ENCODE data around the gene NTHL1.

DNA sequence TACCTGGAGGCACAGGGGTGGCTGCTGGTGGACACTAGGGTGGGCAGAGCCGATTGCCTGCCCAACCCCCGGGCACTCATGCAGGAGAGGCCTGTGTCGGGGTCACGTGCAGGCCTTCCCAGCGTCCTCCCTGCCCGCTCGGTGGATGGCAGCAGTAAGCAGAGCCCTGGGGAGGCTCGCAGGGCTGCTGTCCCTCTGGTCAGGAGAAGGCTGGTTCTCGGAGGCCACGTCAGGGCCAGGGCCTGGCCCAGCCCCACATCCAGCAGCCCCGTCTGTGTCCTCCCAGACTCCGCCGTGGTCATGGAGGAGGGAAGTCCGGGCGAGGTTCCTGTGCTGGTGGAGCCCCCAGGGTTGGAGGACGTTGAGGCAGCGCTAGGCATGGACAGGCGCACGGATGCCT, 35.8 kb upstream of the NTHL1 start:
- TF ChIP-seq, protein P1, sequence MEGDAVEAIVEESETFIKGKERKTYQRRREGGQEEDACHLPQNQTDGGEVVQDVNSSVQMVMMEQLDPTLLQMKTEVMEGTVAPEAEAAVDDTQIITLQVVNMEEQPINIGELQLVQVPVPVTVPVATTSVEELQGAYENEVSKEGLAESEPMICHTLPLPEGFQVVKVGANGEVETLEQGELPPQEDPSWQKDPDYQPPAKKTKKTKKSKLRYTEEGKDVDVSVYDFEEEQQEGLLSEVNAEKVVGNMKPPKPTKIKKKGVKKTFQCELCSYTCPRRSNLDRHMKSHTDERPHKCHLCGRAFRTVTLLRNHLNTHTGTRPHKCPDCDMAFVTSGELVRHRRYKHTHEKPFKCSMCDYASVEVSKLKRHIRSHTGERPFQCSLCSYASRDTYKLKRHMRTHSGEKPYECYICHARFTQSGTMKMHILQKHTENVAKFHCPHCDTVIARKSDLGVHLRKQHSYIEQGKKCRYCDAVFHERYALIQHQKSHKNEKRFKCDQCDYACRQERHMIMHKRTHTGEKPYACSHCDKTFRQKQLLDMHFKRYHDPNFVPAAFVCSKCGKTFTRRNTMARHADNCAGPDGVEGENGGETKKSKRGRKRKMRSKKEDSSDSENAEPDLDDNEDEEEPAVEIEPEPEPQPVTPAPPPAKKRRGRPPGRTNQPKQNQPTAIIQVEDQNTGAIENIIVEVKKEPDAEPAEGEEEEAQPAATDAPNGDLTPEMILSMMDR (IDR thresholded peaks at IDR 0.05): no peak
- TF ChIP-seq EP300 (IDR thresholded peaks at IDR 0.05): no peak
- TF ChIP-seq POLR2A (IDR thresholded peaks at IDR 0.05): no peak
